PC-9 (cell line): Measurements from ENCODE around the gene DMWD. TPM values are rescaled to one million over a fixed set of nuclear protein-coding genes. Genes with fewer than 3 reads are reported as not detected.

Experiments used
- BruUV-seq: library from RNA; stranded (reverse); fragments of 400-500 nt; replicated peaks from 2 replicates; lab custom pipeline; 2021; lab: Mats Ljungman, UMichigan
- CTCF ChIA-PET: fragments of 300-600 bp; sonication (Branson Sonifier 250); formaldehyde crosslinking; loops from one replicate; lab custom pipeline; 2022; ENCODE audit warnings: antibody characterized with exemption; lab: Charles Lee
- POLR2A ChIA-PET: fragments of 300-600 bp; sonication (Branson Sonifier 250); formaldehyde crosslinking; loops from one replicate; lab custom pipeline; 2022; ENCODE audit warnings: antibody characterized with exemption; ENCODE audit not compliant: unreplicated experiment; lab: Charles Lee
- DNase-seq, 2 experiments: peaks; one replicate each; pipeline versions ENCODE4 v3.0.0 to v3.0.0-alpha.2; 2015 to 2022; ENCODE audit warnings: mixed read lengths in 1 of 2
- H2AFZ ChIP-seq: fragments of 200-600 bp; sonication (generic); 2 replicates; pipeline ENCODE4 v1.8.1; 2017; ENCODE audit warnings: antibody characterized with exemption
- H3F3A ChIP-seq: fragments of 200-600 bp; sonication (generic); 2 replicates; pipeline ENCODE4 v1.8.1; 2017; ENCODE audit warnings: antibody characterized with exemption, mild to moderate bottlenecking, low read depth; ENCODE audit not compliant: insufficient read depth
- H3K27ac ChIP-seq: fragments of 200-600 bp; sonication (generic); 2 replicates; pipeline ENCODE4 v1.6.1; 2016; ENCODE audit warnings: mixed run types
- H3K27me3 ChIP-seq: fragments of 200-600 bp; sonication (generic); 2 replicates; pipeline ENCODE4 v1.6.1; 2016; ENCODE audit warnings: low read depth, mixed run types; ENCODE audit not compliant: insufficient read depth
- H3K36me3 ChIP-seq: fragments of 200-600 bp; sonication (generic); 2 replicates; pipeline ENCODE4 v1.6.1; 2016; ENCODE audit warnings: low read depth, mixed run types
- H3K4me1 ChIP-seq: fragments of 200-600 bp; sonication (generic); replicated peaks from 2 replicates; pipeline ENCODE4 v1.6.1; 2016; ENCODE audit warnings: mixed run types; ENCODE audit not compliant: insufficient read depth
- H3K4me2 ChIP-seq: fragments of 200-600 bp; sonication (generic); 2 replicates; pipeline ENCODE4 v1.6.1; 2017; ENCODE audit warnings: mixed run types
- H3K4me3 ChIP-seq: fragments of 200-600 bp; sonication (generic); 2 replicates; pipeline ENCODE4 v1.6.1; 2016; ENCODE audit warnings: mixed run types
- H3K79me2 ChIP-seq: fragments of 200-600 bp; sonication (generic); 2 replicates; pipeline ENCODE4 v1.6.1; 2017; ENCODE audit warnings: low read depth, mixed run types
- H3K9me2 ChIP-seq: fragments of 200-600 bp; sonication (generic); 2 replicates; pipeline ENCODE4 v1.8.1; 2017; ENCODE audit warnings: mild to moderate bottlenecking; ENCODE audit not compliant: insufficient read depth
- H3K9me3 ChIP-seq: fragments of 200-600 bp; sonication (generic); 2 replicates; pipeline ENCODE4 v1.8.1; 2016; ENCODE audit warnings: low read depth; ENCODE audit not compliant: insufficient read depth
- H4K20me1 ChIP-seq: fragments of 200-600 bp; sonication (generic); 2 replicates; pipeline ENCODE4 v1.8.1; 2017; ENCODE audit not compliant: insufficient read depth
- EZH2 ChIP-seq: fragments of 200-600 bp; sonication (generic); IDR thresholded peaks from 2 replicates; pipeline ENCODE4 v1.8.0; 2017; ENCODE audit warnings: antibody characterized with exemption, low read depth
- intact Hi-C: fragments of 100-400 bp; cut with micrococcal nuclease; formaldehyde crosslinking; loops from one replicate; pipeline ENCODE4 v1.10.0; 2022; ENCODE audit not compliant: unreplicated experiment
- total RNA-seq: library from RNA; stranded (reverse); gene quantifications from 2 replicates; pipeline ENCODE4 v1.2.3, GENCODE V29; 2021
- TF ChIP-seq, protein P1 (sequence below): fragments of 200-600 bp; sonication (generic); conservative IDR thresholded peaks from 2 replicates; pipeline ENCODE4 v1.6.1; 2017; ENCODE audit warnings: mixed run types, antibody characterized with exemption, mild to moderate bottlenecking, moderate library complexity

DMWD gene
- total RNA-seq, 1 experiment from 2014 or later = 66.7 TPM

DNA sequence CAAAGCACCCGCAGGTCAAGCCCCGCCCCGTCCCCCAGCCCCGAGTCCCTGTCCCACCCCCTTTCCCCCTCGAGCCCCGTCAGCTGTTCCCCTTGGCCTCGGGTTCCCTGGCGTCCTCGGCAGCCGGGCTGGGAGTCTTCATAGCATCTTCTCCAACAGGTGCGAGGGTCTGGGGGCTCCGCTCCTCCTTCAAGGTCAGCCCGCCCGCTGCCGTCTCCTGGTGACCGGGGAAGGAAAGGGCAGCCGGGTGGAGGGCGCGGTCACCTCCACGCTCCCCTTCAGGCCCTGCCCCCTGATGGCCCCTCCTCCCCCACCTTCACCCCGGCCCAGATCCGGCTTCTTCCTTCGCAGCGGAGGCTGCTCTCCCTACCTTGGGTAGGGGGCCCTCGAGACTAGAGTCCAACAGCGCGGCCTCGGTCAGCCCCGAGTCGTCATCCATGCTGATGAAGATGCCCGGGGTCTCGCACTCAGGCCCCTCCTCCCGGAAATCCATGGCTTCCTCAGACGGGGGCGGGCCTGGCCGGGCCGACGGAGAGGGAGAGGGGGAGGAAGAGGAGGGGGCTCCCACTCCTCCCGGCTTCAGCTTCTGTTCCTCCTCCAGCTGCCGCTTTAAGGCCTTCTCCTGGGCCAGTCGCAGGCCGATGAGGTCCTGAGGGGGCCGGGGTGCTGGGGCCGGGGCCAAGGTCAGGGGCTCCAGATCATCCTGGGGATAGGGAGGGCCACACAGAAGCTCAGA, 23.0 kb upstream of the DMWD start:
- H3K4me2 ChIP-seq = no peak overlapping the region
- no peak overlapping the region for H3K27ac ChIP-seq
- intact Hi-C loops = loop anchor here (2.0 kb wide), 2 partner anchors 213 to 261 kb away; no protein-coding TSS in a partner anchor
- POLR2A ChIA-PET = no interaction called here
- H2AFZ ChIP-seq = no peak overlapping the region
- no peaks in the 10 kb centered on the region for H3K4me1 ChIP-seq
- peaks cover 4% of the 10 kb centered on the region; the same call in 1 of the 2 replicates for H4K20me1 ChIP-seq
- CTCF ChIA-PET = interaction anchor here (1.5 kb wide), 1 partner anchor 46 kb away, joined by 10 read pairs; no protein-coding TSS in a partner anchor
- no peaks in the 10 kb centered on the region for H3K9me3 ChIP-seq
- peaks cover 31% of the 10 kb centered on the region for H3F3A ChIP-seq
- TF ChIP-seq EZH2 = no peak
- TF ChIP-seq, protein P1, sequence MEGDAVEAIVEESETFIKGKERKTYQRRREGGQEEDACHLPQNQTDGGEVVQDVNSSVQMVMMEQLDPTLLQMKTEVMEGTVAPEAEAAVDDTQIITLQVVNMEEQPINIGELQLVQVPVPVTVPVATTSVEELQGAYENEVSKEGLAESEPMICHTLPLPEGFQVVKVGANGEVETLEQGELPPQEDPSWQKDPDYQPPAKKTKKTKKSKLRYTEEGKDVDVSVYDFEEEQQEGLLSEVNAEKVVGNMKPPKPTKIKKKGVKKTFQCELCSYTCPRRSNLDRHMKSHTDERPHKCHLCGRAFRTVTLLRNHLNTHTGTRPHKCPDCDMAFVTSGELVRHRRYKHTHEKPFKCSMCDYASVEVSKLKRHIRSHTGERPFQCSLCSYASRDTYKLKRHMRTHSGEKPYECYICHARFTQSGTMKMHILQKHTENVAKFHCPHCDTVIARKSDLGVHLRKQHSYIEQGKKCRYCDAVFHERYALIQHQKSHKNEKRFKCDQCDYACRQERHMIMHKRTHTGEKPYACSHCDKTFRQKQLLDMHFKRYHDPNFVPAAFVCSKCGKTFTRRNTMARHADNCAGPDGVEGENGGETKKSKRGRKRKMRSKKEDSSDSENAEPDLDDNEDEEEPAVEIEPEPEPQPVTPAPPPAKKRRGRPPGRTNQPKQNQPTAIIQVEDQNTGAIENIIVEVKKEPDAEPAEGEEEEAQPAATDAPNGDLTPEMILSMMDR = no peak
- no peaks in the 10 kb centered on the region for H3K79me2 ChIP-seq
- H3K36me3 ChIP-seq = no peaks in the 10 kb centered on the region
- BruUV-seq = no TSS peak
- no peaks in the 10 kb centered on the region for H3K27me3 ChIP-seq
- no peak overlapping the region for H3K4me3 ChIP-seq
- no peak for DNase-seq
- H3K9me2 ChIP-seq = no peaks in the 10 kb centered on the region

DNA sequence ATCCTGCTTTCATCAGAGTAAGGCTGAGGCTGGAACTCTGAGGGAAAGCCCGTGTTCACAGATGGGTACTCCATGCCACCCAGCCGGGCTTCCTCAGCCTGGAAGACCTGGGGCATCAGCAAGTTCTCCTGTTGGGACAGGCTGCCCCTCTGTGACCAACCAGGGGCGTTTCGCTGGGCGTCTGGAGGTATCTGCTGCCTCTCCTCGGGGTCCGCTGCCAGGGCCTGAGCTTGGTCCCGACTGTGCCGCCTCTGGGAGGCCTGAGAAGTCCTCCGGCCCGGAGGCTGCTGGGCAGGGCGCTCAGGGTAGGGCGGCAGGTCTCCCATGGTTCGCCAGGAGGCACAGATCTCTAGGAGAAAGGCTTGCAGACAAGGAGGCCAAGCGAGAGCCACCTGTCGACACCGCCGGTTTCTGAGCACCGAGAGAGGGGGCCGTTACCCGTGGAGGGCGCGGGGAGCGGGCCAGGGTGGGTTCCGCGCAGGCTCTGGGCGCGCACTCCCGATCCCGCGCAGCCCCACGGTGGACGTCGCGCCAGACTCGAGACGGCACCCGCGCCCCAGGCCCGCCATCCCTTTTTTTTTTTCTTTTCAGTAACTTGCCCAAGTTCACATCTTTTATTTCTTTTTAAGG, 22.3 kb upstream of the DMWD start, which contains the start of gene RSPH6A:
Gene RSPH6A (minus strand): TSS at position 458 of the 630 bp plus-strand sequence. CDS start 132 bp downstream, at position 326.
- intact Hi-C loops = no loop called here
- BruUV-seq = no TSS peak
- Histone ChIP-seq H3K9me3 (no peaks in the 10 kb centered on the region), H3K4me1 (peaks cover under 1% of the 10 kb centered on the region; the same call in 1 of the 2 replicates), H3K9me2 (no peaks in the 10 kb centered on the region), H2AFZ (no peak within 1 kb of the TSS), H4K20me1 (peaks cover 4% of the 10 kb centered on the region; the same call in 1 of the 2 replicates), H3K79me2 (no peaks in the 10 kb centered on the region), H3K36me3 (no peaks in the 10 kb centered on the region), H3K4me3 (no peak within 1 kb of the TSS), H3K27me3 (no peaks in the 10 kb centered on the region), H3K4me2 (no peak within 1 kb of the TSS), H3K27ac (no peak within 1 kb of the TSS), H3F3A (peaks cover 31% of the 10 kb centered on the region)
- DNase-seq = peak in 1 of 2 experiments; percentile 6
- POLR2A ChIA-PET = no interaction called here
- CTCF ChIA-PET = interaction anchor here (0.5 to 1.5 kb wide), 2 partner anchors 45 to 140 kb away, joined by 4 to 10 read pairs; no protein-coding TSS in a partner anchor
- TF ChIP-seq EZH2 = no peak
- TF ChIP-seq, protein P1 = no peak

DNA sequence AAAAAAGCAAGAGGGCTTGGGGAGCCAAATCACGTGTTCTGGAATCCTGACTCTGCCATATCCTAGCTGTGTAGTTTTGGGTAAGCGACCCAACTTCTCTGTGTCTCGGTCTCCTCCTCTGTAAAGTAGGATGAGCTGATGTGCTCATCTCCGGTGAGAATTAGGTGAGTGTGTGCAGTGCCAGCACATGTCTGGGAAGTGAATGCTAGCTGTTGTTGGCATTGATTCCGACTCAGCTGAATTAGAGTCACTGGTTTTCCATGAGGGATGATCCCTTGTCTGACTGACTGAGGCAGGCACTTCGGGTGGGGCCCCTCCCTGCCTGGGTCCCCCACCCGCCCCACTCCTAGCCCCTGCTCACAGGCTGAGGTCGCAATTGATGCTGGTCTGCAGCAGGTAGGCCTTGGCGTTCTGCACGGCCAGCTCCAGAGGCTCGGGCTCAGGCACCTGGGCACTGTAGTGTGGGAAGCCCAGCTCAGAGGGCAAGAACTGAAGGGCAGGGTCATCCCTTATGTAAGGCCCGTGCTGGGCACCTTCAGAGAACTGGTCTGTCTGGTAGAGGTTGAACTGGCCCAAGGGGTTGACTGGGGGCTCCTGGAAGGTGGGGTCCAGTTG, 21.6 kb upstream of the DMWD start:
- H3K27ac ChIP-seq = no peak overlapping the region
- peaks cover 31% of the 10 kb centered on the region for H3F3A ChIP-seq
- no peaks in the 10 kb centered on the region for H3K79me2 ChIP-seq
- DNase-seq = no peak
- no peak for TF ChIP-seq EZH2
- TF ChIP-seq, protein P1 = no peak
- H3K36me3 ChIP-seq = no peaks in the 10 kb centered on the region
- intact Hi-C loops = no loop called here
- no peaks in the 10 kb centered on the region for H3K27me3 ChIP-seq
- ChIA-PET POLR2A (no interaction called here), CTCF (interaction anchor here (1.5 kb wide), 1 partner anchor 44 kb away, joined by 10 read pairs; no protein-coding TSS in a partner anchor)
- H3K4me3 ChIP-seq = no peak overlapping the region
- no peaks in the 10 kb centered on the region for H3K9me2 ChIP-seq
- no peaks in the 10 kb centered on the region for H3K9me3 ChIP-seq
- H3K4me2 ChIP-seq = no peak overlapping the region
- peaks cover 7% of the 10 kb centered on the region for H3K4me1 ChIP-seq
- H4K20me1 ChIP-seq = peaks cover 4% of the 10 kb centered on the region; the same call in 1 of the 2 replicates
- H2AFZ ChIP-seq = no peak overlapping the region
- BruUV-seq = no TSS peak
